Measurements from ENCODE around the gene PCP4. TPM values are rescaled to one million over a fixed set of nuclear protein-coding genes. Genes with fewer than 3 reads are reported as not detected.
"Not testable (repeated sequence)": the region's sequence is repeated elsewhere in the genome, so short reads cannot be mapped to it uniquely, and the experiment has no call there.

The PCP4 gene
- total RNA-seq, 1 donor from 2014 or later = 20.3 TPM

DNA sequence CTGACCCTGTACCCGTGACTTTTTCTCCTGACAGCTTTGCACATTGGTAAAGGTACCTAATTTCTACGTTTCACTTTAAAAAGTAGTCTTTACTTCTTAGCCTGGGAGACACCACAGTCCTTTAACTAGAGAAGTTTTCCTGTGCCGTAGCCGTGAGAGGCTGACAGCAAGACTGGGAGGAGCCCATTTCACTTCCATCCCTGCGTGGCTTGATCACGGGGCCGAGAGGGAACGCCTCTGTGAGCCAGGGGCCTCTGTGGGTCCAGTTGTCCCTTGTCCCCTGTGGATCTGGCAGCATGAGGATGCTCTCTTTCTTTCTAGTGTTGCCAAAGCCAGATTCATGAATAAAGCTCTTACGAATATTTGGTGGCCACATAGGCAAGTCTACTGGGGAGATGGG is 21.6 kb downstream of the PCP4 start:
- DNase-seq (ENCODE audit: extremely low spot score, unreplicated experiment) = no peak
- peaks cover 6% of the 10 kb centered on the region for H3K9me3 Mint-ChIP-seq
- H3K36me3 Mint-ChIP-seq = peaks cover 2% of the 10 kb centered on the region
- H3K4me3 Mint-ChIP-seq = no peak overlapping the region
- H3K4me1 Mint-ChIP-seq (ENCODE audit: unreplicated experiment) = no peaks in the 10 kb centered on the region
- no peak overlapping the region for H3K27ac Mint-ChIP-seq
- TF ChIP-seq, protein P1, sequence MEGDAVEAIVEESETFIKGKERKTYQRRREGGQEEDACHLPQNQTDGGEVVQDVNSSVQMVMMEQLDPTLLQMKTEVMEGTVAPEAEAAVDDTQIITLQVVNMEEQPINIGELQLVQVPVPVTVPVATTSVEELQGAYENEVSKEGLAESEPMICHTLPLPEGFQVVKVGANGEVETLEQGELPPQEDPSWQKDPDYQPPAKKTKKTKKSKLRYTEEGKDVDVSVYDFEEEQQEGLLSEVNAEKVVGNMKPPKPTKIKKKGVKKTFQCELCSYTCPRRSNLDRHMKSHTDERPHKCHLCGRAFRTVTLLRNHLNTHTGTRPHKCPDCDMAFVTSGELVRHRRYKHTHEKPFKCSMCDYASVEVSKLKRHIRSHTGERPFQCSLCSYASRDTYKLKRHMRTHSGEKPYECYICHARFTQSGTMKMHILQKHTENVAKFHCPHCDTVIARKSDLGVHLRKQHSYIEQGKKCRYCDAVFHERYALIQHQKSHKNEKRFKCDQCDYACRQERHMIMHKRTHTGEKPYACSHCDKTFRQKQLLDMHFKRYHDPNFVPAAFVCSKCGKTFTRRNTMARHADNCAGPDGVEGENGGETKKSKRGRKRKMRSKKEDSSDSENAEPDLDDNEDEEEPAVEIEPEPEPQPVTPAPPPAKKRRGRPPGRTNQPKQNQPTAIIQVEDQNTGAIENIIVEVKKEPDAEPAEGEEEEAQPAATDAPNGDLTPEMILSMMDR (conservative IDR thresholded peaks at IDR 0.05) = no peak
- H3K27me3 Mint-ChIP-seq = no peaks in the 10 kb centered on the region

DNA sequence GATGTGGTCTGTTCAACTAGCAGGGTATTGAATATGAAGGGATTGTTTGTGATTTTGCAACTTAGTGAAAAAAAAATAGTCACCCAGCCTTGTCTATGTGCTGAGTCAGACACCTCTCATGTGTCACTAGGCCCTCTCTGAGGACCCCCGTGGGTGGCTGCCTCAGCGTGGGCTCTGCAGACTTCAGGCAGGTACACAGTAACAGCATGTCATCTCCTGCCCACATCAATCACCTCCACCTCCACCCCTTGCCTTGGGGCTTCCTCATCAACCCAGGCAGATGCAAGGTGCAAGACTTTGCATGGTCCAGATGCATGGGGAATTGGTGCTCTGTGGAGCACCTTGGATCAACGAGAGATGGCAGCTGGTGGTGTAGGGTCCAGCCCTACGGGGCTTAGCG is 23.9 kb downstream of the PCP4 start:
- no peaks in the 10 kb centered on the region for H3K4me1 Mint-ChIP-seq (ENCODE audit: unreplicated experiment)
- peaks cover 7% of the 10 kb centered on the region for H3K9me3 Mint-ChIP-seq
- DNase-seq (ENCODE audit: extremely low spot score, unreplicated experiment) = no peak

DNA sequence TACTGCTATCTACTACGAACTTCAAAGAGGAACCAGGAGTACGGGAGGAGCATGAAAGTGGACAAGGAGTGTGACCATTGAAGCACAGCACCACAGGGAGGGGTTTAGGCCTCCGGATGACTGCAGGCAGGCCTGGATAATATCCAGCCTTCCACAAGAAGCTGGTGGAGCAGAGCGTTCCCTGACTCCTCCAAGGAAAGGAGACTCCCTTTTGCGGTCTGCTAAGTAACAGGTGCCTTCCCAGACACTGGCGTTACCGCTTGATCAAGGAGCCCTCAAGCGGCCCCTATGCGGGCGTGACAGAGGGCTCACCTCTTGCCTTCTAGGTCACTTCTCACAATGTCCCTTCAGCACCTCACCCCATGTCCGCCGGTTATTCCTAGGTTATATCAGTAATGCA is 24.6 kb downstream of the PCP4 start:
- not testable (repeated sequence) for H3K27ac Mint-ChIP-seq; H3K4me1 Mint-ChIP-seq (ENCODE audit: unreplicated experiment); DNase-seq (ENCODE audit: extremely low spot score, unreplicated experiment); H3K9me3 Mint-ChIP-seq; H3K27me3 Mint-ChIP-seq; H3K36me3 Mint-ChIP-seq; H3K4me3 Mint-ChIP-seq

More for the DNA sequence above, 23.9 kb downstream of the PCP4 start:
- H3K4me3 Mint-ChIP-seq = no peak overlapping the region
- H3K27ac Mint-ChIP-seq = no peak overlapping the region
- H3K36me3 Mint-ChIP-seq = peaks cover 3% of the 10 kb centered on the region
- H3K27me3 Mint-ChIP-seq = no peaks in the 10 kb centered on the region
- TF ChIP-seq, protein P1 (conservative IDR thresholded peaks at IDR 0.05) = no peak

DNA sequence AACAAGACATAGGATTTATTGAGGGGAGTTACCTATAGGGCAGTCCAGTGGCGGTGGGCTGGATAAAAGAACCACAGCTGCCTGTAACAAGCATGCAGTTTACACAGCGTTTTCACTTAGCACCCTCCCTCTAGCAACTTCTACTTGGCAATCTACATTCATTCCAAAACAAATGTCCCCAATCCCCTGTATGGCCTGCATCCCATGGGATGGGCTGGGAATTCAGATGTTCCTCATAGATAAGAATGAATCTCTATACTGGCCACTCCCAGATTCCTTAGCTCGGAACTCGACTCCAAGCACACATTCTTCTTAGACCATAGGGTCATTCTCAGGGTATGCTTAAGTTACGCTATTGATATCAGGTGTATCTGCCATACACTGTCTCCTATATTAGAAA is 33.3 kb downstream of the PCP4 start:
- no peaks in the 10 kb centered on the region for H3K9me3 Mint-ChIP-seq
- no peak for DNase-seq (ENCODE audit: extremely low spot score, unreplicated experiment)
- H3K27me3 Mint-ChIP-seq = no peaks in the 10 kb centered on the region
- no peak overlapping the region for H3K27ac Mint-ChIP-seq
- no peaks in the 10 kb centered on the region for H3K4me1 Mint-ChIP-seq (ENCODE audit: unreplicated experiment)
- TF ChIP-seq, protein P1 (conservative IDR thresholded peaks at IDR 0.05) = no peak
- H3K4me3 Mint-ChIP-seq = no peak overlapping the region
- no peaks in the 10 kb centered on the region for H3K36me3 Mint-ChIP-seq

DNA sequence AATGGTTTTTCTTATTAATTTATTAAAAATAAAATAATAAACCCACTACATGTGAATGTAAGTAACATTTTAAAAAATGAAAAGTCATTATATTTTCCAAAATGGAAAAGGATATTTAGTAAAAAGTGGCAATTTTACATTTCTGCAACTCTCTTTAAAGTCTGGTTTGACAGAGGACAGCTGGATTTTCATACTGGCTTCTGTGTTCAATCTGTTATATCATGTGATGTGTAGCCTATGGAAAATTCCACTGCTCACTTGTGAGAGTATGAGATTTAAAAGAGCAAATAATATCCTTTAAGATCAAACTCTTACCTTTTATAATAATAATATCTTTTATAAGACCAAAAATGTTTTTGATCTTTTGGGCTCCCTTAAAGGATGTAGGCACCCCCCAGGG is 33.7 kb downstream of the PCP4 start:
- H3K4me1 Mint-ChIP-seq (ENCODE audit: unreplicated experiment) = no peaks in the 10 kb centered on the region
- H3K9me3 Mint-ChIP-seq = no peaks in the 10 kb centered on the region
- H3K27me3 Mint-ChIP-seq = no peaks in the 10 kb centered on the region
- TF ChIP-seq, protein P1 (conservative IDR thresholded peaks at IDR 0.05) = no peak
- no peak overlapping the region for H3K27ac Mint-ChIP-seq
- H3K36me3 Mint-ChIP-seq = no peaks in the 10 kb centered on the region
- no peak for DNase-seq (ENCODE audit: extremely low spot score, unreplicated experiment)
- H3K4me3 Mint-ChIP-seq = no peak overlapping the region

DNA sequence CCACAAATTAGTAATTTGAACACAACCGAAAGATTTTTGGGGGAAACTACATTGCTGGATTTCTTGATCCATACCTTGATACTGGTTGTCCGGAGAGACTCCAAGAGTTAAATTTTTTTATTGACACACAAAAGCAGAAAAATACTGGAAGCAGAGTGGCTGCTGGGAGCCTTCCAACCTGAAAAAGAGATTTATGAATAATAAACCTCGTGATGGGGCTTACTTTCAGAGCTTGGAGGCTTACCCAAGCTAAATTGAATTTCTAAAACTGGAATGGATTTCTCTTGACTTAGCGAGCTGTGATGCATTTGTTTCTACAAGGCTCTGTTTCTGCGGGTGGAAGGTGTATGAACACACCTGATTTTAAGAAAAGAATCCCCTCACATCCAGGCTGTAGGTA is 35.7 kb downstream of the PCP4 start:
- Mint-ChIP-seq H3K4me1 (ENCODE audit: unreplicated experiment) (peaks cover 1% of the 10 kb centered on the region), H3K4me3 (no peak overlapping the region), H3K36me3 (no peaks in the 10 kb centered on the region), H3K27ac (no peak overlapping the region), H3K9me3 (no peaks in the 10 kb centered on the region), H3K27me3 (no peaks in the 10 kb centered on the region)
- TF ChIP-seq, protein P1 (conservative IDR thresholded peaks at IDR 0.05) = no peak
- no peak for DNase-seq (ENCODE audit: extremely low spot score, unreplicated experiment)
